Osteoblast (primary cell): ENCODE data around the gene PPP1R26. TPM values are rescaled to one million over a fixed set of nuclear protein-coding genes. Genes with fewer than 3 reads are reported as not detected.

Experiments used
- DNase-seq: peaks from one replicate; pipeline ENCODE4 v3.0.0; 2011; ENCODE audit warnings: low spot score, mixed read lengths; ENCODE audit not compliant: insufficient read length; ENCODE audit errors: missing footprints
- H2AFZ ChIP-seq: 2 replicates; pipeline ENCODE4 v1.6.0; 2011; ENCODE audit warnings: mild to moderate bottlenecking, low read length
- H3K27ac ChIP-seq: 2 replicates; pipeline ENCODE4 v1.5.1; 2011; ENCODE audit warnings: mild to moderate bottlenecking, low read depth, low read length, moderate library complexity
- H3K27me3 ChIP-seq: 2 replicates; pipeline ENCODE4 v1.6.0; 2012; ENCODE audit warnings: mild to moderate bottlenecking, control low read depth, inconsistent platforms, low read length, moderate library complexity; ENCODE audit not compliant: insufficient read depth
- H3K36me3 ChIP-seq: 2 replicates; pipeline ENCODE4 v1.5.1; 2011; ENCODE audit warnings: mild to moderate bottlenecking, low read length, control low read depth, moderate library complexity; ENCODE audit not compliant: insufficient read depth
- H3K4me1 ChIP-seq: 2 replicates; pipeline ENCODE4 v1.5.1; 2011; ENCODE audit warnings: mild to moderate bottlenecking, low read length, control low read depth, moderate library complexity; ENCODE audit not compliant: insufficient read depth
- H3K4me2 ChIP-seq: 2 replicates; pipeline ENCODE4 v1.6.0; 2011; ENCODE audit warnings: mild to moderate bottlenecking, low read length; ENCODE audit not compliant: insufficient read depth
- H3K4me3 ChIP-seq: fragments of 200-600 bp; sonication (generic); 3 replicates; pipeline ENCODE4 v1.5.1; 2012; ENCODE audit warnings: mild to moderate bottlenecking, low read length, inconsistent platforms; ENCODE audit not compliant: insufficient read depth
- H3K79me2 ChIP-seq: 2 replicates; pipeline ENCODE4 v1.6.0; 2012; ENCODE audit warnings: mild to moderate bottlenecking, low read length, control low read depth, inconsistent platforms; ENCODE audit not compliant: insufficient read depth
- H3K9me3 ChIP-seq: 2 replicates; pipeline ENCODE4 v1.5.1; 2011; ENCODE audit warnings: low read depth, low read length, control low read depth
- H4K20me1 ChIP-seq: 2 replicates; pipeline ENCODE4 v1.6.0; 2012; ENCODE audit warnings: mild to moderate bottlenecking, low read length, control low read depth; ENCODE audit not compliant: insufficient read depth
- total RNA-seq: library from RNA; depleted of rRNA; stranded (reverse); fragments of >200 nt; gene quantifications from 2 replicates; pipeline ENCODE4 v1.2.3, GENCODE V29; 2012
- TF ChIP-seq, protein P1 (sequence below): IDR thresholded peaks from 2 replicates; pipeline ENCODE4 v1.5.1; 2011; ENCODE audit warnings: mild to moderate bottlenecking, low read depth, low read length, moderate library complexity; ENCODE audit errors: extremely low read depth

Gene PPP1R26
- total RNA-seq, 1 donor: 10.5 TPM

DNA sequence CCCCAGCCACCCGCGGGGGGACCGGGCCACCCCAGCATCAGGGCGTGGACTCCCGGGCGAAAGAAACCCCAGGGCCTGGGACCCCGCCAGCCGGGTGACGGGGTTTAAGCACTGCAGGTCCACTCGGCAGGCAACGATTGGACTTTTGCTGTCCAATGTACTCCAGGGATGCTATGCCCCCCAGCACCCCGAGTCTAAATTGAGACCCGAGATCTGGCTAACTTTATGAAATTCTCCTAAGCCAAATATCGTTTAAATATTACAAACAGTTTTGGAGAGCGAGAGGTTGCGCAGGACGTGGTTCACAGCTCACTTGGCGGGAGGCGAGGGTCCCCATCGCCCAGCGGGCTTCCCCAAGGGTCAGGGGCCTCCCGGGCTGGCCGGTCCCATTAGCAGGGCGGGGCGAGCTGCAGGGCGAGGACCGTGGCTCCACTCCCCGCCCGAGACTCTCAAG is 20.5 kb downstream of the PPP1R26 start:
- Histone ChIP-seq H4K20me1 (peaks cover 25% of the 10 kb centered on the region), H2AFZ (peak overlapping the region; percentile 92), H3K36me3 (peaks cover 24% of the 10 kb centered on the region), H3K79me2 (peaks cover 19% of the 10 kb centered on the region), H3K4me3 (peak overlapping the region; percentile 90), H3K9me3 (no peaks in the 10 kb centered on the region), H3K4me2 (peak overlapping the region; percentile 99), H3K27me3 (no peaks in the 10 kb centered on the region), H3K27ac (peak overlapping the region; percentile 58), H3K4me1 (peaks cover 11% of the 10 kb centered on the region)
- no peak for DNase-seq
- TF ChIP-seq, protein P1, sequence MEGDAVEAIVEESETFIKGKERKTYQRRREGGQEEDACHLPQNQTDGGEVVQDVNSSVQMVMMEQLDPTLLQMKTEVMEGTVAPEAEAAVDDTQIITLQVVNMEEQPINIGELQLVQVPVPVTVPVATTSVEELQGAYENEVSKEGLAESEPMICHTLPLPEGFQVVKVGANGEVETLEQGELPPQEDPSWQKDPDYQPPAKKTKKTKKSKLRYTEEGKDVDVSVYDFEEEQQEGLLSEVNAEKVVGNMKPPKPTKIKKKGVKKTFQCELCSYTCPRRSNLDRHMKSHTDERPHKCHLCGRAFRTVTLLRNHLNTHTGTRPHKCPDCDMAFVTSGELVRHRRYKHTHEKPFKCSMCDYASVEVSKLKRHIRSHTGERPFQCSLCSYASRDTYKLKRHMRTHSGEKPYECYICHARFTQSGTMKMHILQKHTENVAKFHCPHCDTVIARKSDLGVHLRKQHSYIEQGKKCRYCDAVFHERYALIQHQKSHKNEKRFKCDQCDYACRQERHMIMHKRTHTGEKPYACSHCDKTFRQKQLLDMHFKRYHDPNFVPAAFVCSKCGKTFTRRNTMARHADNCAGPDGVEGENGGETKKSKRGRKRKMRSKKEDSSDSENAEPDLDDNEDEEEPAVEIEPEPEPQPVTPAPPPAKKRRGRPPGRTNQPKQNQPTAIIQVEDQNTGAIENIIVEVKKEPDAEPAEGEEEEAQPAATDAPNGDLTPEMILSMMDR: no peak

DNA sequence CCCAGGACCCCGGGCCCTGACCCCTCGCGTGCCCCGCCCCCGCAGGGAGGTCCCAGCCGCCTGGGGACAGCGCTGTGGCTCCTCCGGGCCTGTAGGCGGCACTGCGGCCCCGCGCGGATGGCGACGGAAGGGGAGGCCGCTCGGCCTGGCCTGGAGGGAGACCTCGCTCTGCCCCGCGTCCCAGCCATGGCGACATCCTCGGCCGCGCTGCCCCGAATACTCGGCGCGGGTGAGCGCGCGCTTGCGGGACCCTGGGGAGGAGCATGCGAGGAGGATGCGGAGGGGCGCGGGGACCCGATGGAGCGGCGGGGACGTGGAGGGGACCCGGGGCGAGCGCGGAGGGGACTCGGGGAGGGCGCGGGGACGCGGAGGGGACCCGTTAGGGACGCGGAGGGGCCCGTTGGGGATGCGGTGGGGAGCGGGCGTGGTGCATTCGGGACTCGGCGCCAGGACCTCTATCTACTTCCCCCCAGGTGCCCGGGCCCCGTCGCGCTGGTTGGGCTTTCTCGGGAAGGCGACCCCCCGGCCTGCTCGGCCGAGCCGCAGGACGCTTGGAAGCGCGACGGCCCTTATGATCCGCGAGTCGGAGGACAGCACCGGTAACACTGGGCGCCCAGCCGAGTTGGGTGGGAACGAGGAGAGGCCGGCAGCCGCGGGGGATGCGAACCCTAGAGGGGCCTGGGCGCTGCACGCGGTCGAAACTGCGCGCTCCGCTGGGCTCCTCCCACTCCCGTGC is 21.1 kb downstream of the PPP1R26 start, which contains the start of gene MRPS2:
Gene MRPS2 (plus strand): TSS at position 158 of the 736 bp plus-strand sequence. CDS start 29 bp downstream, at position 187.
- TF ChIP-seq, protein P1: peak; percentile 68
- peak within 1 kb of the TSS; percentile 99 for H3K4me2 ChIP-seq
- no peaks in the 10 kb centered on the region for H3K9me3 ChIP-seq
- H2AFZ ChIP-seq: peak within 1 kb of the TSS; percentile 92
- peak; percentile 99 for DNase-seq
- H3K79me2 ChIP-seq: peaks cover 19% of the 10 kb centered on the region
- H3K4me3 ChIP-seq: peak within 1 kb of the TSS; percentile 90
- H3K27ac ChIP-seq: peak within 1 kb of the TSS; percentile 66
- no peaks in the 10 kb centered on the region for H3K27me3 ChIP-seq
- H3K4me1 ChIP-seq: peaks cover 11% of the 10 kb centered on the region
- H4K20me1 ChIP-seq: peaks cover 28% of the 10 kb centered on the region
- H3K36me3 ChIP-seq: peaks cover 24% of the 10 kb centered on the region

DNA sequence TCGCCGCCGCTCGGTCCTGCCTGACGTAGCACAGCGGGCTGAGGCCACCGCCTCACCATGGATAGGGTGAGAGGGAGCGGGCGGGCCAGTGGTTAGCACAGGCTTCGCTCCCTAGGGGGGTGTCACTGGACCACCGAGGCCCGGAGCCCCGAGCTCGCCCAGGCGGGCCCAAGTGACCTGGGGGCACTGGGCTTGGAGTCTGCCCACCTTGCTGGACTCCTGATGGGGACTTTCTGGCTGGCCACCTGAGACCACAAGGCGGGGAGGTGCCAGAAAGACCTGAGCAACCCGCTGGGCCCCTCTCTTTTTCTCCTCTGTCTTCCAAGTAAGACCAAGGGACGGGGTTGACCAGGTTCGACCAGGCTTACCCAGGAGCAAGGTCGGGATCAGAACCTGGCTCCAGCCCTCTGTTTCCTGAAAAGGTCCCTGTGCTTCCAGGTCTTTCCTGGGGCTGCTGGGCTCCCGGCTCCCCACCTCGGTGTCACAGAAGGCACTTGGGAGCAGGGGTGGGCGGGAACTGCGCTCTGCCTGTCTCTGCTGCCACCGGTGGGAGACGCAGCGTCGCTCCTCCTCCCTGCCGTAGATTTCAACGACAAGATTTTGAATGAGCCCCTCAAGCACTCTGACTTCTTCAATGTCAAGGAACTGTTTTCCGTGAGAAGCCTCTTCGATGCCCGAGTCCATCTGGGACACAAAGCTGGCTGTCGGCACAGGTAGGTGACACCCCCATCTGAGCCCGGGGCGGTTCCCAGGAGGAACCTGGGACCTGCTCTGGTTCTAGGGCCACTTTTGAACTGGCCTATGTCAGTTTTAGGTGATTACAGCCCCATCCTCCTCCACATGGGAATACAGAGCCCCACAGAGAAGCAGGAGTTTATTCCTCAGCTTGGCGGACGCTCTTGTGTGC is 21.9 kb downstream of the PPP1R26 start:
- Histone ChIP-seq H3K27me3 (no peaks in the 10 kb centered on the region), H3K9me3 (no peaks in the 10 kb centered on the region), H3K27ac (peak overlapping the region; percentile 66), H3K4me2 (peak overlapping the region; percentile 99), H2AFZ (peak overlapping the region; percentile 78), H4K20me1 (peaks cover 28% of the 10 kb centered on the region), H3K36me3 (peaks cover 24% of the 10 kb centered on the region), H3K4me1 (peaks cover 11% of the 10 kb centered on the region), H3K4me3 (peak overlapping the region; percentile 90), H3K79me2 (peaks cover 19% of the 10 kb centered on the region)
- TF ChIP-seq, protein P1: no peak
- peak; percentile 98 for DNase-seq
